K562 (cell line): Measurements from ENCODE around the gene CHEK2.

Experiments used
- ARHGAP35 ChIP-seq: fragments of 450-650 bp; IDR thresholded peaks from 2 replicates; pipeline ENCODE4 v1.6.1; 2018; ENCODE audit not compliant: partially characterized antibody
- CTCF ChIP-seq, 3 experiments: IDR thresholded peaks in 2 of 3; conservative IDR thresholded peaks in 1 of 3; 2 replicates each; pipeline ENCODE4 v1.5.1; 2011 to 2012; ENCODE audit warnings: low read length in 3 of 3, mild to moderate bottlenecking in 3 of 3, control low read depth in 2 of 3, improper control_type of control experiment in 1 of 3, inconsistent platforms in 1 of 3, low read depth in 1 of 3, mixed read lengths in 1 of 3, moderate library complexity in 1 of 3; ENCODE audit not compliant: insufficient read depth in 2 of 3
- DIDO1 ChIP-seq: fragments of 450-650 bp; IDR thresholded peaks from 2 replicates; pipeline ENCODE4 v1.6.1; 2016; ENCODE audit warnings: low read depth, missing biosample characterization, missing genetic modification characterization
- ETV6 ChIP-seq, 3 experiments: fragments of 150-350 bp in 1 of 3; sonication (generic) in 1 of 3; formaldehyde crosslinking in 1 of 3; IDR thresholded peaks; 2 replicates each; pipeline versions ENCODE4 v1.6.1 to v1.8.0; 2014 to 2022; ENCODE audit warnings: borderline replicate concordance in 2 of 3, low read depth in 2 of 3, antibody characterized with exemption in 1 of 3, low read length in 1 of 3, mild to moderate bottlenecking in 1 of 3, missing genetic modification reagents in 1 of 3
- HMG20A ChIP-seq: fragments of 450-650 bp; formaldehyde crosslinking; conservative IDR thresholded peaks from 2 replicates; pipeline ENCODE4 v1.4.0; 2020; ENCODE audit warnings: mild to moderate bottlenecking, mixed read lengths
- MAX ChIP-seq: sonication (generic); formaldehyde crosslinking; IDR thresholded peaks from 2 replicates; pipeline ENCODE4 v1.9.0; 2022; ENCODE audit warnings: mild to moderate bottlenecking, missing genetic modification reagents
- MCM5 ChIP-seq: fragments of 450-650 bp; IDR thresholded peaks from 2 replicates; pipeline ENCODE4 v1.6.1; 2016; ENCODE audit warnings: low read depth
- NONO ChIP-seq, 2 experiments: fragments of 200-400 bp in 1 of 2; fragments of 450-650 bp in 1 of 2; formaldehyde crosslinking in 1 of 2; IDR thresholded peaks; 2 replicates each; pipeline ENCODE4 v1.6.1; 2017; ENCODE audit warnings: low read depth in 2 of 2, mild to moderate bottlenecking in 2 of 2, moderate library complexity in 2 of 2, low read length in 1 of 2
- REST ChIP-seq, 2 experiments: fragments of 450-650 bp; formaldehyde crosslinking in 1 of 2; IDR thresholded peaks; 2 replicates each; pipeline versions ENCODE4 v1.4.0 to v1.6.1; 2014 to 2020; ENCODE audit warnings: mild to moderate bottlenecking in 2 of 2, borderline replicate concordance in 1 of 2, low read depth in 1 of 2
- SIRT6 ChIP-seq: IDR thresholded peaks from one replicate; pipeline ENCODE4 v1.6.1; 2012; ENCODE audit warnings: low read depth, mild to moderate bottlenecking, control low read depth, inconsistent platforms, low read length, moderate library complexity
- YY1 ChIP-seq, 3 experiments: IDR thresholded peaks; 2 replicates each; pipeline ENCODE4 v1.6.1; 2011; ENCODE audit warnings: low read length in 2 of 3, mild to moderate bottlenecking in 2 of 3, moderate library complexity in 2 of 3, borderline replicate concordance in 1 of 3, control low read depth in 1 of 3, low read depth in 1 of 3; ENCODE audit not compliant: insufficient read depth in 3 of 3, insufficient replicate concordance in 2 of 3, control insufficient read depth in 1 of 3, insufficient read length in 1 of 3; ENCODE audit errors: extremely low read depth in 1 of 3
- ZNF197 ChIP-seq: fragments of 200-800 bp; sonication (Bioruptor generic); IDR thresholded peaks from 2 replicates; pipeline ENCODE4 v1.6.1; 2016; ENCODE audit warnings: low read depth, missing genetic modification characterization, missing compliant biosample characterization

GRCh38 chr22:28791124-28791523, 49.5 kb upstream of the CHEK2 start:
- TF ChIP-seq NONO (IDR thresholded peaks at IDR 0.05; ENCODE audit: low read depth in 2 of 2, low read length in 1 of 2) = no peak
- no peak for TF ChIP-seq HMG20A
- TF ChIP-seq ETV6 (IDR thresholded peaks at IDR 0.05; ENCODE audit: borderline replicate concordance in 1 of 2, low read depth in 2 of 2, low read length in 1 of 2) = no peak
- no peak for TF ChIP-seq ETV6 (CRISPR knock-in tag; IDR thresholded peaks at IDR 0.05; ENCODE audit: borderline replicate concordance)
- TF ChIP-seq REST (IDR thresholded peaks at IDR 0.05; ENCODE audit: borderline replicate concordance) = no peak
- no peak for TF ChIP-seq REST (CRISPR knock-in tag; IDR thresholded peaks at IDR 0.05; ENCODE audit: low read depth)
- no peak for TF ChIP-seq YY1 (IDR thresholded peaks at IDR 0.05; ENCODE audit: borderline replicate concordance in 1 of 3, control insufficient read depth in 1 of 3, extremely low read depth in 1 of 3, insufficient read depth in 3 of 3, insufficient read length in 1 of 3, insufficient replicate concordance in 2 of 3, low read depth in 1 of 3, low read length in 2 of 3)
- no peak for TF ChIP-seq MAX (CRISPR knock-in tag)
- TF ChIP-seq SIRT6 = no peak
- no peak for TF ChIP-seq DIDO1 (tag)
- no peak for TF ChIP-seq MCM5
- TF ChIP-seq ARHGAP35 = no peak
- TF ChIP-seq CTCF (IDR thresholded peaks at IDR 0.05 in 2 of 3, conservative IDR thresholded peaks at IDR 0.05 in 1 of 3; ENCODE audit: insufficient read depth in 2 of 3, low read depth in 1 of 3, low read length in 3 of 3) = no peak
- TF ChIP-seq ZNF197 (CRISPR knock-in tag) = no peak
